HG03045 (cell line): ENCODE data around the gene FBN1.

Experiments used
- ATAC-seq: cut with Tn5 transposase; IDR thresholded peaks from one replicate; pipeline ENCODE4 v1.9.1; 2021; ENCODE audit warnings: mild to moderate bottlenecking, moderate library complexity; ENCODE audit not compliant: unreplicated experiment

FBN1 gene

GRCh38 chr15:48584090-48584811, 61.3 kb downstream of the FBN1 start:
- no peak for ATAC-seq

GRCh38 chr15:48582452-48583247, 62.9 kb downstream of the FBN1 start:
- no peak for ATAC-seq

- no peak for ATAC-seq
Measured at GRCh38 chr15:48581219-48581618, 64.3 kb downstream of the FBN1 start.

- no peak for ATAC-seq
Measured at GRCh38 chr15:48580736-48581135, 64.8 kb downstream of the FBN1 start.

GRCh38 chr15:48579945-48580671, 65.4 kb downstream of the FBN1 start:
- ATAC-seq: no peak

GRCh38 chr15:48578965-48579364, 66.5 kb downstream of the FBN1 start:
- no peak for ATAC-seq

- no peak for ATAC-seq
Measured at GRCh38 chr15:48577469-48577868, 68.0 kb downstream of the FBN1 start.

GRCh38 chr15:48574187-48574586, 71.3 kb downstream of the FBN1 start:
- no peak for ATAC-seq

GRCh38 chr15:48573780-48574179, 71.7 kb downstream of the FBN1 start:
- ATAC-seq: no peak

- no peak for ATAC-seq
Measured at GRCh38 chr15:48572823-48573222, 72.7 kb downstream of the FBN1 start.

GRCh38 chr15:48571510-48571909, 74.0 kb downstream of the FBN1 start:
- ATAC-seq: no peak

GRCh38 chr15:48570822-48571221, 74.7 kb downstream of the FBN1 start:
- no peak for ATAC-seq

GRCh38 chr15:48569591-48570302, 75.8 kb downstream of the FBN1 start:
- ATAC-seq: no peak

GRCh38 chr15:48566668-48567067, 78.8 kb downstream of the FBN1 start:
- ATAC-seq: no peak

- ATAC-seq: no peak
Measured at GRCh38 chr15:48565560-48566482, 79.7 kb downstream of the FBN1 start.

GRCh38 chr15:48564690-48565089, 80.8 kb downstream of the FBN1 start:
- no peak for ATAC-seq

- no peak for ATAC-seq
Measured at GRCh38 chr15:48563934-48564333, 81.6 kb downstream of the FBN1 start.

- ATAC-seq: no peak
Measured at GRCh38 chr15:48560321-48561051, 85.0 kb downstream of the FBN1 start.

- ATAC-seq: no peak
Measured at GRCh38 chr15:48559285-48559684, 86.2 kb downstream of the FBN1 start.
